Right forelimb (tissue), 1 donor: ENCODE measurements around the gene SAT2.
"Not testable (repeated sequence)": the region's sequence is repeated elsewhere in the genome, so short reads cannot be mapped to it uniquely, and the experiment has no call there.

Experiments
- DNase-seq: peaks from one replicate; pipeline ENCODE4 v3.0.0-alpha.2; 2018

Gene SAT2

GRCh38 chr17:7627250-7628121 is at the start of gene SAT2:
Gene SAT2, minus strand, starts transcription at chr17:7627821. Its CDS starts 186 bp downstream, at chr17:7627635.
- peak; percentile 98 for DNase-seq

- DNase-seq, result no peak
These were observed 48.9 kb upstream of the SAT2 start for GRCh38 chr17:7676533-7676932.

- no peak for DNase-seq
These were observed 47.3 kb upstream of the SAT2 start for GRCh38 chr17:7674934-7675333.

- DNase-seq, result no peak
These were observed 45.6 kb upstream of the SAT2 start for GRCh38 chr17:7673239-7673638.

GRCh38 chr17:7668482-7668881 is 40.9 kb upstream of the SAT2 start:
- DNase-seq, result no peak

GRCh38 chr17:7667656-7668406 is 40.2 kb upstream of the SAT2 start:
- peak; percentile 55 for DNase-seq

GRCh38 chr17:7656958-7657609 is 29.5 kb upstream of the SAT2 start:
- DNase-seq, result no peak

- no peak for DNase-seq
These were observed 27.9 kb upstream of the SAT2 start for GRCh38 chr17:7655541-7655840.

- no peak for DNase-seq
These were observed 27.4 kb upstream of the SAT2 start for GRCh38 chr17:7654832-7655540.

GRCh38 chr17:7652388-7653356 is 25.1 kb upstream of the SAT2 start:
- DNase-seq, result no peak

- DNase-seq, result peak; percentile 70
These were observed 24.2 kb upstream of the SAT2 start for GRCh38 chr17:7651665-7652387.

- no peak for DNase-seq
These were observed 23.6 kb upstream of the SAT2 start for GRCh38 chr17:7651097-7651664.

- peak; percentile 78 for DNase-seq
These were observed 23.0 kb upstream of the SAT2 start, which contains the start of gene ATP1B2 for GRCh38 chr17:7650509-7651096. Gene ATP1B2, plus strand, starts transcription at chr17:7650926. Its CDS starts 593 bp downstream, at chr17:7651519.

GRCh38 chr17:7647018-7647417 is 19.4 kb upstream of the SAT2 start:
- no peak for DNase-seq

GRCh38 chr17:7646457-7646856 is 18.8 kb upstream of the SAT2 start:
- no peak for DNase-seq

GRCh38 chr17:7644775-7645174 is 17.2 kb upstream of the SAT2 start:
- DNase-seq, result no peak

- DNase-seq, result not testable (repeated sequence)
These were observed 14.0 kb upstream of the SAT2 start for GRCh38 chr17:7641635-7642034.

GRCh38 chr17:7640783-7641182 is 13.2 kb upstream of the SAT2 start:
- DNase-seq, result no peak

- DNase-seq, result no peak
These were observed 8.5 kb upstream of the SAT2 start for GRCh38 chr17:7636163-7636562.

GRCh38 chr17:7634384-7634783 is 6.8 kb upstream of the SAT2 start:
- DNase-seq, result peak; percentile 84
